Breast epithelium (tissue), 4 donors: ENCODE measurements around the gene CYP26B1. TPM values are rescaled to one million over a fixed set of nuclear protein-coding genes. Genes with fewer than 3 reads are reported as not detected.

ENCODE experiments used
- DNase-seq, 2 donors: peaks; one replicate each; pipeline ENCODE4 v3.0.0-alpha.2; 2019; ENCODE audit warnings: low spot score in 2 of 2
- H3K27ac ChIP-seq, 2 donors: fragments of 200-600 bp; sonication (generic) in 1 of 2; one replicate each; pipeline ENCODE4 v1.5.1; 2016 to 2019; ENCODE audit warnings: mild to moderate bottlenecking in 1 of 2
- H3K27me3 ChIP-seq, 2 donors: fragments of 200-600 bp; sonication (generic) in 1 of 2; one replicate each; pipeline versions ENCODE4 v1.5.1 to v1.6.0; 2017 to 2019; ENCODE audit warnings: control low read depth in 1 of 2, mild to moderate bottlenecking in 1 of 2
- H3K36me3 ChIP-seq: fragments of 200-600 bp; one replicate; pipeline ENCODE4 v1.5.1; 2019
- H3K4me1 ChIP-seq, 2 donors: fragments of 200-600 bp; sonication (generic); one replicate each; pipeline ENCODE4 v1.5.1; 2016 to 2019; ENCODE audit warnings: control low read depth in 1 of 2
- H3K4me3 ChIP-seq, 3 donors: fragments of 200-600 bp; sonication (generic); 1 replicate in 2 of 3; 2 replicates in 1 of 3; pipeline ENCODE4 v1.5.1; 2016 to 2019; ENCODE audit warnings: mild to moderate bottlenecking in 3 of 3, moderate library complexity in 2 of 3
- H3K9me3 ChIP-seq, 2 donors: fragments of 200-600 bp; sonication (generic) in 1 of 2; one replicate each; pipeline ENCODE4 v1.5.1; 2016 to 2019; ENCODE audit warnings: control low read depth in 1 of 2
- CTCF ChIP-seq, 3 donors: fragments of 450-650 bp; IDR thresholded peaks; one replicate each; pipeline ENCODE4 v1.5.1; 2016 to 2017; ENCODE audit warnings: antibody characterized with exemption in 3 of 3, mild to moderate bottlenecking in 3 of 3, moderate library complexity in 3 of 3
- POLR2A ChIP-seq: fragments of 450-650 bp; IDR thresholded peaks from one replicate; pipeline ENCODE4 v1.6.1; 2016; ENCODE audit warnings: antibody characterized with exemption, mild to moderate bottlenecking, moderate library complexity
- POLR2AphosphoS5 ChIP-seq, 3 donors: sonication (generic); formaldehyde crosslinking; IDR thresholded peaks; one replicate each; pipeline ENCODE4 v1.6.1; 2017; ENCODE audit warnings: antibody characterized with exemption in 3 of 3
- intact Hi-C: fragments of 100-400 bp; cut with DNase I; formaldehyde crosslinking; loops from one replicate; pipeline ENCODE4 v1.15.1; 2023; ENCODE audit warnings: low total_unique reads
- total RNA-seq, 3 donors: library from RNA; depleted of rRNA; stranded (reverse); fragments of >200 nt; gene quantifications; one replicate each; pipeline ENCODE4 v1.1.0, GENCODE V29; 2016

CYP26B1 gene
- total RNA-seq, 3 donors from 2014 or later, result 3.8 to 41.6 (median 3.9) TPM

GRCh38 chr2:72139471-72139873 is 8.2 kb downstream of the CYP26B1 start:
- intact Hi-C loops, result loop anchor here (10.0 kb wide), 1 partner anchor 585 kb away; no protein-coding TSS in a partner anchor
- H3K27me3 ChIP-seq, result peaks cover 0 to 13% of the 10 kb centered on the region in 2 donors
- no peak for DNase-seq
- H3K4me3 ChIP-seq, result no peak overlapping the region
- H3K9me3 ChIP-seq, result no peaks in the 10 kb centered on the region
- no peaks in the 10 kb centered on the region for H3K36me3 ChIP-seq
- no peak overlapping the region for H3K27ac ChIP-seq
- H3K4me1 ChIP-seq, result peaks cover 6% of the 10 kb centered on the region in 2 donors
- TF ChIP-seq POLR2AphosphoS5 (IDR thresholded peaks at IDR 0.05) (no peak), POLR2A (no peak), CTCF (IDR thresholded peaks at IDR 0.05) (no peak)

GRCh38 chr2:72138921-72139381 is 8.7 kb downstream of the CYP26B1 start:
- H3K4me1 ChIP-seq, result peaks cover under 1 to 6% of the 10 kb centered on the region in 2 donors
- intact Hi-C loops, result loop anchor here (10.0 kb wide), 1 partner anchor 584 kb away; no protein-coding TSS in a partner anchor
- TF ChIP-seq CTCF (IDR thresholded peaks at IDR 0.05) (no peak), POLR2AphosphoS5 (IDR thresholded peaks at IDR 0.05) (no peak), POLR2A (no peak)
- no peaks in the 10 kb centered on the region for H3K9me3 ChIP-seq
- H3K27ac ChIP-seq, result no peak overlapping the region
- peaks cover 0 to 8% of the 10 kb centered on the region in 2 donors for H3K27me3 ChIP-seq
- no peaks in the 10 kb centered on the region for H3K36me3 ChIP-seq
- no peak for DNase-seq
- no peak overlapping the region for H3K4me3 ChIP-seq

- peaks cover 0 to 6% of the 10 kb centered on the region in 2 donors for H3K4me1 ChIP-seq
These were observed 9.4 kb downstream of the CYP26B1 start for GRCh38 chr2:72138011-72138881.

GRCh38 chr2:72137498-72138010 is 10.1 kb downstream of the CYP26B1 start:
- intact Hi-C loops, result loop anchor here (10.0 kb wide), 1 partner anchor 583 kb away; no protein-coding TSS in a partner anchor
- peaks cover 0 to under 1% of the 10 kb centered on the region in 2 donors for H3K4me1 ChIP-seq
- H3K27me3 ChIP-seq, result no peaks in the 10 kb centered on the region
- peak in 1 of 2 donors; percentile 61 for DNase-seq
- H3K4me3 ChIP-seq, result peak overlapping the region in 1 of 3 donors; percentile 7
- no peaks in the 10 kb centered on the region for H3K9me3 ChIP-seq
- TF ChIP-seq POLR2A (no peak), POLR2AphosphoS5 (IDR thresholded peaks at IDR 0.05) (no peak), CTCF (IDR thresholded peaks at IDR 0.05) (peak; percentile 57 to 63 (median 61))
- no peaks in the 10 kb centered on the region for H3K36me3 ChIP-seq
- no peak overlapping the region for H3K27ac ChIP-seq

More at GRCh38 chr2:72138011-72138881, 9.4 kb downstream of the CYP26B1 start:
- peak in 1 of 2 donors; percentile 49 for DNase-seq
- intact Hi-C loops, result loop anchor here (10.0 kb wide), 1 partner anchor 583 kb away; no protein-coding TSS in a partner anchor
- Histone ChIP-seq H3K27me3 (peaks cover 0 to 1% of the 10 kb centered on the region in 2 donors), H3K9me3 (no peaks in the 10 kb centered on the region), H3K36me3 (no peaks in the 10 kb centered on the region), H3K4me3 (no peak overlapping the region), H3K27ac (no peak overlapping the region)
- no peak for TF ChIP-seq CTCF (IDR thresholded peaks at IDR 0.05)
- TF ChIP-seq POLR2AphosphoS5 (IDR thresholded peaks at IDR 0.05), result no peak
- no peak for TF ChIP-seq POLR2A
